D721Med (cell line): Measurements from ENCODE around the gene AK4.

Experiments used
- DNase-seq: peaks from one replicate; pipeline ENCODE4 v3.0.0; 2011; ENCODE audit warnings: low spot score; ENCODE audit not compliant: insufficient read length
- FAIRE-seq: peaks from 2 replicates; lab custom pipeline; 2011; peaks lifted over from hg19 to GRCh38; lab: Jason Lieb, UNC
- CTCF ChIP-seq: IDR thresholded peaks from 2 replicates; pipeline ENCODE4 v1.5.1; 2012; ENCODE audit warnings: mild to moderate bottlenecking, control low read depth; ENCODE audit not compliant: insufficient read depth; ENCODE audit errors: missing control alignments

AK4 gene

GRCh38 chr1:65254320-65255034, 106.5 kb downstream of the AK4 start:
- DNase-seq (peak; percentile 74), FAIRE-seq (no peak)
- TF ChIP-seq CTCF, result no peak

GRCh38 chr1:65255035-65255655, 107.1 kb downstream of the AK4 start:
- no peak for TF ChIP-seq CTCF
- no peak for FAIRE-seq
- no peak for DNase-seq

- TF ChIP-seq CTCF, result no peak
- DNase-seq (no peak), FAIRE-seq (no peak)
These were observed 107.7 kb downstream of the AK4 start for GRCh38 chr1:65255656-65256050.

GRCh38 chr1:65256860-65257708, 109.1 kb downstream of the AK4 start:
- no peak for DNase-seq
- no peak for FAIRE-seq
- TF ChIP-seq CTCF, result no peak

GRCh38 chr1:65258106-65258505, 110.1 kb downstream of the AK4 start:
- DNase-seq (no peak), FAIRE-seq (no peak)
- TF ChIP-seq CTCF, result no peak

GRCh38 chr1:65259816-65260215, 111.8 kb downstream of the AK4 start:
- FAIRE-seq (no peak), DNase-seq (no peak)
- no peak for TF ChIP-seq CTCF
